GM23248 (cell line): Measurements from ENCODE around the gene SSX2IP.

ENCODE experiments used
- EZH2 ChIP-seq: fragments of 200-600 bp; sonication (generic); IDR thresholded peaks from 2 replicates; pipeline ENCODE4 v1.6.1; 2018; ENCODE audit warnings: antibody characterized with exemption, mild to moderate bottlenecking; ENCODE audit not compliant: insufficient read depth, poor library complexity, severe bottlenecking
- EZH2phosphoT487 ChIP-seq: fragments of 200-600 bp; sonication (generic); IDR thresholded peaks from 2 replicates; pipeline ENCODE4 v1.6.1; 2018; ENCODE audit warnings: antibody characterized with exemption, moderate library complexity, mild to moderate bottlenecking, low read depth; ENCODE audit not compliant: insufficient read depth

GRCh38 chr1:84675106-84675505 lies 15.2 kb downstream of the SSX2IP start:
- TF ChIP-seq EZH2 = no peak
- no peak for TF ChIP-seq EZH2phosphoT487
